HepG2 (cell line): ENCODE measurements around the gene LLGL1. TPM values are rescaled to one million over a fixed set of nuclear protein-coding genes. Genes with fewer than 3 reads are reported as not detected.
A peak's percentile ranks its signal among the peaks of the same experiment; 100 is the strongest.

Experiments
- ATF7-NPFF ChIP-seq: sonication (generic); formaldehyde crosslinking; IDR thresholded peaks from 2 replicates; pipeline ENCODE4 v1.8.1; 2023; ENCODE audit warnings: mild to moderate bottlenecking, low read depth, missing genetic modification reagents, moderate library complexity
- BHLHE40 ChIP-seq: IDR thresholded peaks from 2 replicates; pipeline ENCODE4 v1.6.1; 2011; ENCODE audit warnings: low read length, improper control_type of control experiment
- GLMP ChIP-seq: sonication (generic); formaldehyde crosslinking; IDR thresholded peaks from 2 replicates; pipeline ENCODE4 v1.9.0; 2021; ENCODE audit warnings: missing genetic modification reagents, mild to moderate bottlenecking, borderline replicate concordance
- GRHL1 ChIP-seq: sonication (generic); formaldehyde crosslinking; conservative IDR thresholded peaks from 2 replicates; pipeline ENCODE4 v1.8.0; 2022; ENCODE audit warnings: missing genetic modification reagents
- LCORL ChIP-seq, 2 experiments: fragments of 450-650 bp in 1 of 2; sonication (generic) in 1 of 2; formaldehyde crosslinking in 1 of 2; IDR thresholded peaks; 2 replicates each; pipeline versions ENCODE4 v1.5.0 to v1.6.1; 2017 to 2020; ENCODE audit warnings: antibody characterized with exemption in 1 of 2, missing genetic modification reagents in 1 of 2
- PAXIP1 ChIP-seq: sonication (generic); formaldehyde crosslinking; conservative IDR thresholded peaks from 2 replicates; pipeline ENCODE4 v1.4.0; 2020; ENCODE audit warnings: mild to moderate bottlenecking, missing genetic modification reagents, moderate library complexity
- PHF5A ChIP-seq: IDR thresholded peaks from one replicate; pipeline ENCODE4 v1.6.1; 2018; ENCODE audit warnings: low read depth, missing genetic modification reagents; ENCODE audit not compliant: unreplicated experiment
- RXRB ChIP-seq: IDR thresholded peaks from 2 replicates; pipeline ENCODE4 v1.6.1; 2016; ENCODE audit warnings: borderline replicate concordance, missing genetic modification reagents, missing compliant biosample characterization
- SAFB2 ChIP-seq: sonication (generic); formaldehyde crosslinking; IDR thresholded peaks from 2 replicates; pipeline ENCODE4 v1.5.1; 2020; ENCODE audit warnings: missing genetic modification reagents, low read depth, mild to moderate bottlenecking, borderline replicate concordance
- SATB2 ChIP-seq: sonication (generic); formaldehyde crosslinking; IDR thresholded peaks from 2 replicates; pipeline ENCODE4 v1.5.0; 2020; ENCODE audit warnings: missing genetic modification reagents
- SIN3B ChIP-seq: fragments of 150-350 bp; IDR thresholded peaks from 2 replicates; pipeline ENCODE4 v1.6.1; 2014; ENCODE audit warnings: low read length
- TCF7 ChIP-seq: sonication (generic); IDR thresholded peaks from 2 replicates; pipeline ENCODE4 v1.6.1; 2016; ENCODE audit warnings: antibody characterized with exemption, low read depth
- THAP11 ChIP-seq: IDR thresholded peaks from 2 replicates; pipeline ENCODE4 v1.6.1; 2016; ENCODE audit warnings: missing biosample characterization, missing genetic modification reagents
- TP53 ChIP-seq: sonication (generic); formaldehyde crosslinking; conservative IDR thresholded peaks from 2 replicates; pipeline ENCODE4 v1.4.0; 2020; ENCODE audit warnings: missing genetic modification reagents
- ZNF20 ChIP-seq: sonication (generic); formaldehyde crosslinking; IDR thresholded peaks from 2 replicates; pipeline ENCODE4 v1.4.0; 2020; ENCODE audit warnings: mild to moderate bottlenecking, moderate library complexity, missing genetic modification reagents
- ZNF276 ChIP-seq: sonication (generic); formaldehyde crosslinking; IDR thresholded peaks from 2 replicates; pipeline ENCODE4 v1.4.0; 2020; ENCODE audit warnings: mild to moderate bottlenecking, low read depth, missing genetic modification reagents
- ZNF501 ChIP-seq: sonication (generic); formaldehyde crosslinking; IDR thresholded peaks from 2 replicates; pipeline ENCODE4 v1.5.1; 2020; ENCODE audit warnings: mild to moderate bottlenecking, moderate library complexity, missing genetic modification reagents
- ZNF768 ChIP-seq: sonication (generic); formaldehyde crosslinking; IDR thresholded peaks from 2 replicates; pipeline ENCODE4 v1.4.0; 2020; ENCODE audit warnings: missing genetic modification reagents
- ZUFSP ChIP-seq: sonication (generic); formaldehyde crosslinking; IDR thresholded peaks from 2 replicates; pipeline ENCODE4 v1.9.0; 2021; ENCODE audit warnings: missing genetic modification reagents, mild to moderate bottlenecking, borderline replicate concordance
- polyA plus RNA-seq, 8 experiments: library from polyadenylated mRNA; depleted of rRNA in 3 of 8; stranded (reverse) in 7 of 8; unstranded in 1 of 8; fragments of >200 nt; fragmentation: Illumina TruSeq in 4 of 8; extraction: Trizol in 4 of 8; gene quantifications; 2 replicates each; pipeline versions ENCODE4 v1.2.1 to v1.2.3, GENCODE V29; 2011 to 2016; ENCODE audit warnings: low read depth in 4 of 8, missing spikeins in 1 of 8, mixed read lengths in 1 of 8; ENCODE audit not compliant: insufficient read depth in 1 of 8
- total RNA-seq, 5 experiments: library from RNA; depleted of rRNA; stranded (reverse); fragments of >200 nt; fragmentation: Illumina TruSeq; extraction: Trizol; gene quantifications; 2 replicates each; pipeline ENCODE4 v1.2.3, GENCODE V29; 2016; ENCODE audit warnings: low read depth in 1 of 5

The LLGL1 gene
- total and polyA plus RNA-seq, 2 of the 13 experiments (the other 11 are each of a cell fraction or from before 2014, with no cell fraction given), result 15.0 to 15.3 TPM

- TF ChIP-seq BHLHE40, result no peak
- no peak for TF ChIP-seq THAP11 (CRISPR knock-in tag)
- no peak for TF ChIP-seq SIN3B
- TF ChIP-seq GLMP (CRISPR knock-in tag), result no peak
- TF ChIP-seq ZNF768 (CRISPR knock-in tag), result 0 out of 2 replicates have a peak, but pooled peaks have one; percentile 26
- peak; percentile 28; the same call in 1 of the 2 replicates for TF ChIP-seq ATF7-NPFF (CRISPR knock-in tag)
- TF ChIP-seq PAXIP1 (CRISPR knock-in tag), result 0 out of 2 replicates have a peak, but pooled peaks have one; percentile 28
- TF ChIP-seq ZUFSP (CRISPR knock-in tag), result no peak
- 0 out of 2 replicates have a peak, but pooled peaks have one; percentile 55 for TF ChIP-seq ZNF276
- TF ChIP-seq PHF5A (CRISPR knock-in tag), result no peak
- TF ChIP-seq TP53, result no peak
- TF ChIP-seq TCF7, result no peak
- TF ChIP-seq ZNF501 (CRISPR knock-in tag), result peak; percentile 58; the same call in 1 of the 2 replicates
- TF ChIP-seq SAFB2 (CRISPR knock-in tag), result 0 out of 2 replicates have a peak, but pooled peaks have one; percentile 22
- TF ChIP-seq RXRB (CRISPR knock-in tag), result no peak; the same call in 1 of the 2 replicates
- no peak for TF ChIP-seq GRHL1 (CRISPR knock-in tag)
- 0 out of 2 replicates have a peak, but pooled peaks have one; percentile 20 for TF ChIP-seq ZNF20 (CRISPR knock-in tag)
- TF ChIP-seq SATB2 (CRISPR knock-in tag), result no peak
- TF ChIP-seq LCORL (IDR thresholded peaks at IDR 0.05), result no peak
- peak; percentile 65 for TF ChIP-seq LCORL (CRISPR knock-in tag; IDR thresholded peaks at IDR 0.05)
Observed at GRCh38 chr17:18258356-18259038, 33.1 kb downstream of the LLGL1 start, which contains the start of gene FLII (continued).
